ENCODE measurements around the gene HBM.
"Not testable (repeated sequence)": the region's sequence is repeated elsewhere in the genome, so short reads cannot be mapped to it uniquely, and the experiment has no call there.

HBM gene

GRCh38 chr16:188674-189073 lies 22.9 kb downstream of the HBM start:
- peak; percentile 28 for DNase-seq

DNA sequence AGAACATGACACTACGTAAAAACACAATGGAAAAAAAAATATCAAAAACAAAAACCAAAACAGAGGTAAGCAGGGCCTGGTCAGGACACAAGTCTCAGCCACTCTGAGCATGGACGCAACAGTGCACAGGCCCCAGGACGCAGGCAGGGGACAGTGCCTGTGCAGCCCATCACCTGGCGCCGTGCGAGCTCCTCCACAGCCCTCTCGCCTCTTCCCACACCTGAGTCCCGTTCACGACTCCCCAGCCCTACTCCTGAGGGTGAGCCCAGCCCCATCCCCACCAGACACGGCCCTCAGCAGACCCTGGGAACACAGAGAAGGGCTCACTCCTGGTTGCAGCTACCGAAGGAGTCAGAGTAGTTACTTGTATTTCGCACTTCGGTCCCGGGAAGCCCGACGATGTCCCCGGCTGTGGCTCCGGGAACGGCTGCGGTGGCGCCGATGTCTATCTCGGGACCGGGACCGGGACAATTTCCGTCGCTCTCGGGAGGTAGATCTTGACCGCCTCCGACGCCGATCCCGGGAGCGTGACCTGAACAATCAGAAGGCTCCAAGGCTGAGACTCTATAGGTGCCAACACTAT lies 23.9 kb downstream of the HBM start:
- no peak for DNase-seq

- no peak for DNase-seq
Observed at GRCh38 chr16:191831-192230, 26.1 kb downstream of the HBM start.

- no peak for DNase-seq
Observed at GRCh38 chr16:192686-193085, 26.9 kb downstream of the HBM start.

DNA sequence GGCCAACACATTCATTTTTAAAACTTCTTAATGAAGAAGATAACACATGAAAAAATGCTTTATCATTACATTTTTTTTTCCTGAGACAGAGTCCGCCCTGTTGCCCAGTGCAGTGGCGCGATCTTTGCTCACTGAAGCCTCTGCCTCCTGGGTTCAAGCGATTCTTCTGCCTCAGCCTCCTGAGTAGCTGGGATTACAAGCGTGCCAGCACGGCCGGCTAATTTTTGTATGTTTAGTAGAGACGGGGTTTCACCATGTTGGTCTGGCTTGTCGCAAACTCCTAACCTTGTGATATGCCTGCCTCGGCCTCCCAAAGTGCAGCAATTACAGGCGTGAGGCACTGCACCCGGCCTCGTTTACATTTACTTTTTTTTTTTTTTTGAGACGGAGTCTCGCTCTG lies 27.7 kb downstream of the HBM start:
- DNase-seq, result no peak

- no peak for DNase-seq
Observed at GRCh38 chr16:194516-194915, 28.7 kb downstream of the HBM start.

- DNase-seq, result no peak
Observed at GRCh38 chr16:200388-200787, 34.6 kb downstream of the HBM start.

DNA sequence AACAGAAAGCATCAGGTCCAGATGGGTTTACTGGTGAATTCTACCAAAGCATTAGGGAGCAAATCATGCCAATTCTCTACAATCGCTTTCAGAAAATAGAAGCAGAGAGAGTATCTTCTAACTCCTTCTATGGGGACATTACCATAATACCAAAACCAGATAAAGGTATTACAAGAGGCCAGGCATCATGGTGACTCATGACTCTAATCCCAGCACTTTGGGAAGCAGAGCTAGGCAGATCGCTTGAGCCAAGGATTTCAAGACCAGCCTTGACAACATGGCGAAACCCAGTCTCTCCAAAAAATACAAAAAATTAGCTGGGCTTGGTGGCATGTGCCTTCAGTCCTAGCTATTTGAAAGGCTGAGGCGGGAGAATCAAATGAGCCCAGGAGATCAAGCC lies 37.5 kb downstream of the HBM start:
- no peak for DNase-seq

GRCh38 chr16:204046-204445 lies 38.3 kb downstream of the HBM start:
- not testable (repeated sequence) for DNase-seq

GRCh38 chr16:209359-209758 lies 43.6 kb downstream of the HBM start:
- not testable (repeated sequence) for DNase-seq

DNA sequence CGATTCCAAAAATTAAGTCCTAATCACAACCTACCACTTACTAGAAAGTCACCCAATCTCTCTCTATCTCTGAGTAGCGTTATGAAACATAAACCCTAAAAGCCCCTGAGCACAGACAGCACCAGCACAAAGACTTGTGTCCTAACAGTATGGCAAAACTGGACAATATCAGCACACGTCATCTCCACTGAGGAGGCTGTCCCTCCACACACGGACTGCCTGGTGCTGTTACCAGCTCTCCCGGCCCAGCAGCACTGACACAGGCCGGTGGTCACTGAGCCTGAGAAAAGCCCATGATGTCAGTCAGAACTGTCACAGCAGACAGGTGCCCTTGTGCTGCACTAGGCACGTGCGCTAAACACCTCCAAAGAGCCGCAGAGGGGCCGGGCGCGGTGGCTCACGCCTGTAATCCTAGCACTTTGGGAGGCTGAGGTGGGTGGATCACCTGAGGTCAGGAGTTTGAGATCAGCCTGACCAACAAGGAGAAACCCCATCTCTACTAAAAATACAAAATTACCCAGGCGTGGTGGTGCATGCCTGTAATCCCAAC lies 45.9 kb downstream of the HBM start:
- DNase-seq, result not testable (repeated sequence)

GRCh38 chr16:212999-213398 lies 47.2 kb downstream of the HBM start:
- no peak for DNase-seq

All from activated CD4-positive, alpha-beta T cell treated with anti-CD3 and anti-CD28 coated beads, Interleukin-2, amount 50 U/mL, for 16 hours (primary cell).